K562 (cell line): ENCODE data around the gene YTHDF1. TPM values are rescaled to one million over a fixed set of nuclear protein-coding genes. Genes with fewer than 3 reads are reported as not detected.

Experiments
- CREB1 ChIP-seq, 2 experiments: sonication (generic) in 1 of 2; formaldehyde crosslinking in 1 of 2; IDR thresholded peaks; 2 replicates each; pipeline versions ENCODE4 v1.6.1 to v1.8.0; 2012 to 2022; ENCODE audit warnings: inconsistent platforms in 1 of 2, mild to moderate bottlenecking in 1 of 2, missing genetic modification reagents in 1 of 2, moderate library complexity in 1 of 2
- PCBP2 ChIP-seq: fragments of 200-400 bp; formaldehyde crosslinking; IDR thresholded peaks from 2 replicates; pipeline ENCODE4 v1.6.1; 2018; ENCODE audit warnings: low read length, low read depth, mild to moderate bottlenecking, moderate library complexity; ENCODE audit not compliant: poor library complexity, severe bottlenecking
- RBM22 ChIP-seq: fragments of 200-400 bp; formaldehyde crosslinking; IDR thresholded peaks from 2 replicates; pipeline ENCODE4 v1.6.1; 2018; ENCODE audit warnings: low read length, low read depth; ENCODE audit not compliant: poor library complexity, severe bottlenecking
- TEAD2 ChIP-seq: fragments of 450-650 bp; IDR thresholded peaks from 2 replicates; pipeline ENCODE4 v1.6.1; 2016; ENCODE audit warnings: missing genetic modification characterization, control low read depth, missing compliant biosample characterization
- ZNF384 ChIP-seq: IDR thresholded peaks from 2 replicates; pipeline ENCODE4 v1.6.1; 2012; ENCODE audit warnings: low read depth, low read length, improper control_type of control experiment
- polyA plus RNA-seq, 8 experiments: library from polyadenylated mRNA; depleted of rRNA in 4 of 8; stranded (reverse) in 5 of 8; unstranded in 3 of 8; fragments of >200 nt; fragmentation: Nextera tagmentation in 2 of 8; fragmentation: Illumina TruSeq in 1 of 8; extraction: Ambion mirVana in 2 of 8; extraction: Trizol in 1 of 8; gene quantifications; 2 replicates each; pipeline versions ENCODE4 v1.2.1 to v1.2.3, GENCODE V29; 2011 to 2014; ENCODE audit warnings: inconsistent platforms in 1 of 8, missing spikeins in 1 of 8
- total RNA-seq, 7 experiments: library from RNA; depleted of rRNA in 6 of 7; stranded (reverse); fragments of >200 nt in 6 of 7; fragmentation: Illumina TruSeq in 2 of 7; extraction: Trizol in 2 of 7; gene quantifications; 2 replicates each; pipeline versions ENCODE4 v1.2.1 to v1.2.3, GENCODE V29; 2011 to 2021; ENCODE audit warnings: low replicate concordance in 1 of 7
- TF ChIP-seq, protein P1 (sequence below), 2 experiments: fragments of 450-650 bp; IDR thresholded peaks; 2 replicates each; pipeline ENCODE4 v1.6.1; 2016
- TF ChIP-seq, protein P2 (sequence below): fragments of 250-450 bp; sonication (Bioruptor Pico); IDR thresholded peaks from 2 replicates; pipeline ENCODE4 v1.8.0; 2022; ENCODE audit warnings: inconsistent platforms, mild to moderate bottlenecking, moderate library complexity, borderline replicate concordance

The YTHDF1 gene
- total and polyA plus RNA-seq, 9 of the 15 experiments (the other 6 are each of a cell fraction or from before 2014, with no cell fraction given) = 10.1 to 42.4 (median 27.8) TPM

GRCh38 chr20:63190828-63191227 lies 25.1 kb downstream of the YTHDF1 start (continued):
- TF ChIP-seq, protein P1, sequence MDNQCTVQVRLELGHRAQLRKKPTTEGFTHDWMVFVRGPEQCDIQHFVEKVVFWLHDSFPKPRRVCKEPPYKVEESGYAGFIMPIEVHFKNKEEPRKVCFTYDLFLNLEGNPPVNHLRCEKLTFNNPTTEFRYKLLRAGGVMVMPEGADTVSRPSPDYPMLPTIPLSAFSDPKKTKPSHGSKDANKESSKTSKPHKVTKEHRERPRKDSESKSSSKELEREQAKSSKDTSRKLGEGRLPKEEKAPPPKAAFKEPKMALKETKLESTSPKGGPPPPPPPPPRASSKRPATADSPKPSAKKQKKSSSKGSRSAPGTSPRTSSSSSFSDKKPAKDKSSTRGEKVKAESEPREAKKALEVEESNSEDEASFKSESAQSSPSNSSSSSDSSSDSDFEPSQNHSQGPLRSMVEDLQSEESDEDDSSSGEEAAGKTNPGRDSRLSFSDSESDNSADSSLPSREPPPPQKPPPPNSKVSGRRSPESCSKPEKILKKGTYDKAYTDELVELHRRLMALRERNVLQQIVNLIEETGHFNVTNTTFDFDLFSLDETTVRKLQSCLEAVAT (IDR thresholded peaks at IDR 0.05) = no peak
- TF ChIP-seq RBM22 (no peak), ZNF384 (no peak), CREB1 (IDR thresholded peaks at IDR 0.05) (no peak), CREB1 (CRISPR knock-in tag; IDR thresholded peaks at IDR 0.05) (no peak), PCBP2 (no peak), TEAD2 (tag) (no peak)
- TF ChIP-seq, protein P2, sequence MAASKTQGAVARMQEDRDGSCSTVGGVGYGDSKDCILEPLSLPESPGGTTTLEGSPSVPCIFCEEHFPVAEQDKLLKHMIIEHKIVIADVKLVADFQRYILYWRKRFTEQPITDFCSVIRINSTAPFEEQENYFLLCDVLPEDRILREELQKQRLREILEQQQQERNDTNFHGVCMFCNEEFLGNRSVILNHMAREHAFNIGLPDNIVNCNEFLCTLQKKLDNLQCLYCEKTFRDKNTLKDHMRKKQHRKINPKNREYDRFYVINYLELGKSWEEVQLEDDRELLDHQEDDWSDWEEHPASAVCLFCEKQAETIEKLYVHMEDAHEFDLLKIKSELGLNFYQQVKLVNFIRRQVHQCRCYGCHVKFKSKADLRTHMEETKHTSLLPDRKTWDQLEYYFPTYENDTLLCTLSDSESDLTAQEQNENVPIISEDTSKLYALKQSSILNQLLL (CRISPR knock-in tag) = no peak
